Ishikawa (cell line): Measurements from ENCODE around the gene KLRF2.

Source experiments
- CEBPB ChIP-seq: IDR thresholded peaks from 2 replicates; pipeline ENCODE4 v1.6.1; 2012
- CREB1 ChIP-seq: IDR thresholded peaks from 2 replicates; pipeline ENCODE4 v1.6.1; 2012; ENCODE audit warnings: low read depth
- EP300 ChIP-seq: IDR thresholded peaks from 2 replicates; pipeline ENCODE4 v1.6.1; 2012; ENCODE audit warnings: borderline replicate concordance
- FOXM1 ChIP-seq: IDR thresholded peaks from 2 replicates; pipeline ENCODE4 v1.6.1; 2012; ENCODE audit warnings: low read depth, borderline replicate concordance
- MAX ChIP-seq: IDR thresholded peaks from 2 replicates; pipeline ENCODE4 v1.6.1; 2012
- NFIC ChIP-seq: IDR thresholded peaks from 2 replicates; pipeline ENCODE4 v1.6.1; 2012
- RAD21 ChIP-seq: IDR thresholded peaks from 2 replicates; pipeline ENCODE4 v1.6.1; 2012; ENCODE audit warnings: low read depth
- REST ChIP-seq: IDR thresholded peaks from 2 replicates; pipeline ENCODE4 v1.6.1; 2012; ENCODE audit warnings: low read depth, mild to moderate bottlenecking
- TAF1 ChIP-seq: IDR thresholded peaks from 2 replicates; pipeline ENCODE4 v1.6.1; 2012; ENCODE audit warnings: low read depth, mild to moderate bottlenecking
- USF1 ChIP-seq: IDR thresholded peaks from 2 replicates; pipeline ENCODE4 v1.6.1; 2012
- YY1 ChIP-seq: IDR thresholded peaks from 2 replicates; pipeline ENCODE4 v1.6.1; 2012; ENCODE audit warnings: low read depth
- ZBTB7A ChIP-seq: IDR thresholded peaks from 2 replicates; pipeline ENCODE4 v1.6.1; 2012; ENCODE audit warnings: low read depth

GRCh38 chr12:9941838-9942237 is 60.5 kb downstream of the KLRF2 start:
- TF ChIP-seq NFIC (no peak), TAF1 (no peak), ZBTB7A (no peak), MAX (no peak), EP300 (no peak), RAD21 (no peak), YY1 (no peak), REST (no peak), CEBPB (no peak), CREB1 (no peak), USF1 (no peak), FOXM1 (no peak)
